ENCODE results near the gene SERPIND1.

SERPIND1 gene

GRCh38 chr22:20738394-20739089, 35.4 kb upstream of the SERPIND1 start:
- TF ChIP-seq RARB (CRISPR knock-in tag; IDR thresholded peaks at IDR 0.05) (no peak), ARNTL (CRISPR knock-in tag; IDR thresholded peaks at IDR 0.05; ENCODE audit: borderline replicate concordance, low read depth) (no peak), CREB5 (CRISPR knock-in tag; IDR thresholded peaks at IDR 0.05; ENCODE audit: low read depth) (no peak), SNAI2 (CRISPR knock-in tag; IDR thresholded peaks at IDR 0.05) (no peak), CSDC2 (CRISPR knock-in tag; IDR thresholded peaks at IDR 0.05) (no peak), TOX (CRISPR knock-in tag; IDR thresholded peaks at IDR 0.05; ENCODE audit: borderline replicate concordance) (no peak)
- ATAC-seq = no peak

- ATAC-seq = no peak
- no peak for TF ChIP-seq POU6F1 (CRISPR knock-in tag; IDR thresholded peaks at IDR 0.05; ENCODE audit: borderline replicate concordance, low read depth)
- no peak for TF ChIP-seq ARNTL (CRISPR knock-in tag; IDR thresholded peaks at IDR 0.05; ENCODE audit: borderline replicate concordance, low read depth)
Observed at GRCh38 chr22:20740222-20740951, 33.5 kb upstream of the SERPIND1 start.

GRCh38 chr22:20741008-20741633, 32.8 kb upstream of the SERPIND1 start:
- TF ChIP-seq PPARA (CRISPR knock-in tag; IDR thresholded peaks at IDR 0.05; ENCODE audit: borderline replicate concordance) = no peak
- no peak for TF ChIP-seq ZFP30 (CRISPR knock-in tag; IDR thresholded peaks at IDR 0.05)
- no peak for TF ChIP-seq SNAI2 (CRISPR knock-in tag; IDR thresholded peaks at IDR 0.05)
- TF ChIP-seq GLIS3 (CRISPR knock-in tag; IDR thresholded peaks at IDR 0.05) = no peak
- TF ChIP-seq CSRNP3 (CRISPR knock-in tag; IDR thresholded peaks at IDR 0.05) = no peak
- TF ChIP-seq CREB5 (CRISPR knock-in tag; IDR thresholded peaks at IDR 0.05; ENCODE audit: low read depth) = no peak
- no peak for TF ChIP-seq ZFP3 (CRISPR knock-in tag; IDR thresholded peaks at IDR 0.05)
- no peak for TF ChIP-seq ARNTL (CRISPR knock-in tag; IDR thresholded peaks at IDR 0.05; ENCODE audit: borderline replicate concordance, low read depth)
- TF ChIP-seq, protein P1, sequence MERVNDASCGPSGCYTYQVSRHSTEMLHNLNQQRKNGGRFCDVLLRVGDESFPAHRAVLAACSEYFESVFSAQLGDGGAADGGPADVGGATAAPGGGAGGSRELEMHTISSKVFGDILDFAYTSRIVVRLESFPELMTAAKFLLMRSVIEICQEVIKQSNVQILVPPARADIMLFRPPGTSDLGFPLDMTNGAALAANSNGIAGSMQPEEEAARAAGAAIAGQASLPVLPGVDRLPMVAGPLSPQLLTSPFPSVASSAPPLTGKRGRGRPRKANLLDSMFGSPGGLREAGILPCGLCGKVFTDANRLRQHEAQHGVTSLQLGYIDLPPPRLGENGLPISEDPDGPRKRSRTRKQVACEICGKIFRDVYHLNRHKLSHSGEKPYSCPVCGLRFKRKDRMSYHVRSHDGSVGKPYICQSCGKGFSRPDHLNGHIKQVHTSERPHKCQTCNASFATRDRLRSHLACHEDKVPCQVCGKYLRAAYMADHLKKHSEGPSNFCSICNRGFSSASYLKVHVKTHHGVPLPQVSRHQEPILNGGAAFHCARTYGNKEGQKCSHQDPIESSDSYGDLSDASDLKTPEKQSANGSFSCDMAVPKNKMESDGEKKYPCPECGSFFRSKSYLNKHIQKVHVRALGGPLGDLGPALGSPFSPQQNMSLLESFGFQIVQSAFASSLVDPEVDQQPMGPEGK (CRISPR knock-in tag; IDR thresholded peaks at IDR 0.05; ENCODE audit: borderline replicate concordance) = no peak
- TF ChIP-seq TCF4 (CRISPR knock-in tag; IDR thresholded peaks at IDR 0.05; ENCODE audit: borderline replicate concordance) = no peak
- TF ChIP-seq ESRRG (CRISPR knock-in tag; IDR thresholded peaks at IDR 0.05) = no peak
- TF ChIP-seq ZNF565 (CRISPR knock-in tag; conservative IDR thresholded peaks at IDR 0.05; ENCODE audit: low read depth) = no peak
- no peak for ATAC-seq
